GM23338 (cell line): ENCODE data around the gene SORL1-AS1.
A peak's percentile ranks its signal among the peaks of the same experiment; 100 is the strongest.

Source experiments
- ATAC-seq: fragments of 200-7000 bp; cut with Tn5 transposase; 3 replicates; pipeline ENCODE4 v1.9.1; 2020
- DNase-seq: peaks from one replicate; pipeline ENCODE4 v3.0.0-alpha.2; 2015; ENCODE audit warnings: low spot score
- H2AFZ ChIP-seq: fragments of 200-600 bp; sonication (generic); 2 replicates; pipeline ENCODE4 v1.8.0; 2016; ENCODE audit warnings: antibody characterized with exemption, mild to moderate bottlenecking, moderate library complexity
- H3F3A ChIP-seq: fragments of 200-600 bp; sonication (generic); replicated peaks from 2 replicates; pipeline ENCODE4 v1.8.0; 2017; ENCODE audit warnings: antibody characterized with exemption, mixed run types, low read depth
- H3K27ac ChIP-seq: fragments of 200-600 bp; sonication (generic); 2 replicates; pipeline ENCODE4 v1.6.1; 2016; ENCODE audit warnings: low read depth
- H3K27me3 ChIP-seq: fragments of 200-600 bp; sonication (generic); 2 replicates; pipeline ENCODE4 v1.8.0; 2016; ENCODE audit warnings: mild to moderate bottlenecking, mixed run types, moderate library complexity; ENCODE audit not compliant: insufficient read depth
- H3K36me3 ChIP-seq: fragments of 200-600 bp; sonication (generic); 2 replicates; pipeline ENCODE4 v1.8.0; 2016; ENCODE audit warnings: mild to moderate bottlenecking; ENCODE audit not compliant: insufficient read depth
- H3K4me1 ChIP-seq: fragments of 200-600 bp; sonication (generic); 2 replicates; pipeline ENCODE4 v1.8.0; 2016; ENCODE audit warnings: mild to moderate bottlenecking, moderate library complexity; ENCODE audit not compliant: insufficient read depth
- H3K4me2 ChIP-seq: fragments of 200-600 bp; sonication (generic); 2 replicates; pipeline ENCODE4 v1.7.1; 2017; ENCODE audit warnings: mixed run types
- H3K4me3 ChIP-seq: fragments of 200-600 bp; sonication (generic); 2 replicates; pipeline ENCODE4 v1.6.1; 2016; ENCODE audit warnings: mixed run types
- H3K79me2 ChIP-seq: fragments of 200-600 bp; sonication (generic); replicated peaks from 2 replicates; pipeline ENCODE4 v1.8.0; 2017; ENCODE audit warnings: mild to moderate bottlenecking; ENCODE audit not compliant: insufficient read depth
- H3K9me2 ChIP-seq: fragments of 200-600 bp; sonication (generic); 2 replicates; pipeline ENCODE4 v1.8.0; 2017; ENCODE audit not compliant: insufficient read depth
- H4K20me1 ChIP-seq: fragments of 200-600 bp; sonication (generic); replicated peaks from 2 replicates; pipeline ENCODE4 v1.8.0; 2017; ENCODE audit warnings: mild to moderate bottlenecking; ENCODE audit not compliant: insufficient read depth
- H3K27ac Mint-ChIP-seq: 2 replicates; pipeline ENCODE4 v1.8.0; 2020; ENCODE audit warnings: inconsistent platforms, mild to moderate bottlenecking, moderate library complexity, mixed read lengths
- H3K27me3 Mint-ChIP-seq: 3 replicates; pipeline ENCODE4 v1.8.0; 2022; ENCODE audit warnings: low read depth, mild to moderate bottlenecking, moderate library complexity, mixed read lengths, inconsistent platforms; ENCODE audit not compliant: insufficient read depth, poor library complexity
- H3K36me3 Mint-ChIP-seq: 3 replicates; pipeline ENCODE4 v1.8.0; 2021; ENCODE audit warnings: low read depth, mild to moderate bottlenecking, inconsistent platforms, moderate library complexity, mixed read lengths
- H3K4me1 Mint-ChIP-seq: 3 replicates; pipeline ENCODE4 v1.8.0; 2020; ENCODE audit warnings: mild to moderate bottlenecking, inconsistent platforms, mixed read lengths
- H3K4me3 Mint-ChIP-seq: 3 replicates; pipeline ENCODE4 v1.8.0; 2021; ENCODE audit warnings: moderate library complexity, mild to moderate bottlenecking, inconsistent platforms, mixed read lengths
- H3K9me3 Mint-ChIP-seq: 3 replicates; pipeline ENCODE4 v1.8.0; 2020; ENCODE audit warnings: moderate library complexity, mild to moderate bottlenecking, inconsistent platforms, mixed read lengths
- JUNB ChIP-seq: IDR thresholded peaks from one replicate; pipeline ENCODE4 v1.6.1; 2016; ENCODE audit warnings: antibody characterized with exemption; ENCODE audit not compliant: unreplicated experiment
- NANOG ChIP-seq: IDR thresholded peaks from 2 replicates; pipeline ENCODE4 v1.6.1; 2016; ENCODE audit warnings: antibody characterized with exemption, borderline replicate concordance
- STAT1 ChIP-seq: IDR thresholded peaks from one replicate; pipeline ENCODE4 v1.6.1; 2016; ENCODE audit warnings: antibody characterized with exemption; ENCODE audit not compliant: unreplicated experiment
- ZNF462 ChIP-seq: fragments of 250-450 bp; sonication (Bioruptor Pico); IDR thresholded peaks from 2 replicates; pipeline ENCODE4 v1.5.0; 2020; ENCODE audit warnings: mild to moderate bottlenecking, moderate library complexity
- TF ChIP-seq, protein P1 (sequence below), 2 experiments: fragments of 200-600 bp in 1 of 2; sonication (generic) in 1 of 2; conservative IDR thresholded peaks; 2 replicates each; pipeline versions ENCODE4 v1.5.1 to v1.6.1; 2016 to 2017; ENCODE audit warnings: antibody characterized with exemption in 2 of 2, low read depth in 2 of 2, mild to moderate bottlenecking in 2 of 2, moderate library complexity in 1 of 2
- TF ChIP-seq, protein P2 (sequence below): IDR thresholded peaks from 2 replicates; pipeline ENCODE4 v1.6.1; 2016; ENCODE audit warnings: antibody characterized with exemption

SORL1-AS1 gene

GRCh38 chr11:121463689-121464335 lies 11.0 kb upstream of the SORL1-AS1 start (continued):
- TF ChIP-seq, protein P1, sequence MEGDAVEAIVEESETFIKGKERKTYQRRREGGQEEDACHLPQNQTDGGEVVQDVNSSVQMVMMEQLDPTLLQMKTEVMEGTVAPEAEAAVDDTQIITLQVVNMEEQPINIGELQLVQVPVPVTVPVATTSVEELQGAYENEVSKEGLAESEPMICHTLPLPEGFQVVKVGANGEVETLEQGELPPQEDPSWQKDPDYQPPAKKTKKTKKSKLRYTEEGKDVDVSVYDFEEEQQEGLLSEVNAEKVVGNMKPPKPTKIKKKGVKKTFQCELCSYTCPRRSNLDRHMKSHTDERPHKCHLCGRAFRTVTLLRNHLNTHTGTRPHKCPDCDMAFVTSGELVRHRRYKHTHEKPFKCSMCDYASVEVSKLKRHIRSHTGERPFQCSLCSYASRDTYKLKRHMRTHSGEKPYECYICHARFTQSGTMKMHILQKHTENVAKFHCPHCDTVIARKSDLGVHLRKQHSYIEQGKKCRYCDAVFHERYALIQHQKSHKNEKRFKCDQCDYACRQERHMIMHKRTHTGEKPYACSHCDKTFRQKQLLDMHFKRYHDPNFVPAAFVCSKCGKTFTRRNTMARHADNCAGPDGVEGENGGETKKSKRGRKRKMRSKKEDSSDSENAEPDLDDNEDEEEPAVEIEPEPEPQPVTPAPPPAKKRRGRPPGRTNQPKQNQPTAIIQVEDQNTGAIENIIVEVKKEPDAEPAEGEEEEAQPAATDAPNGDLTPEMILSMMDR (conservative IDR thresholded peaks at IDR 0.05; ENCODE audit: low read depth in 2 of 2) = no peak
- TF ChIP-seq, protein P2, sequence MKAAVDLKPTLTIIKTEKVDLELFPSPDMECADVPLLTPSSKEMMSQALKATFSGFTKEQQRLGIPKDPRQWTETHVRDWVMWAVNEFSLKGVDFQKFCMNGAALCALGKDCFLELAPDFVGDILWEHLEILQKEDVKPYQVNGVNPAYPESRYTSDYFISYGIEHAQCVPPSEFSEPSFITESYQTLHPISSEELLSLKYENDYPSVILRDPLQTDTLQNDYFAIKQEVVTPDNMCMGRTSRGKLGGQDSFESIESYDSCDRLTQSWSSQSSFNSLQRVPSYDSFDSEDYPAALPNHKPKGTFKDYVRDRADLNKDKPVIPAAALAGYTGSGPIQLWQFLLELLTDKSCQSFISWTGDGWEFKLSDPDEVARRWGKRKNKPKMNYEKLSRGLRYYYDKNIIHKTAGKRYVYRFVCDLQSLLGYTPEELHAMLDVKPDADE = no peak
- no peak for TF ChIP-seq NANOG

DNA sequence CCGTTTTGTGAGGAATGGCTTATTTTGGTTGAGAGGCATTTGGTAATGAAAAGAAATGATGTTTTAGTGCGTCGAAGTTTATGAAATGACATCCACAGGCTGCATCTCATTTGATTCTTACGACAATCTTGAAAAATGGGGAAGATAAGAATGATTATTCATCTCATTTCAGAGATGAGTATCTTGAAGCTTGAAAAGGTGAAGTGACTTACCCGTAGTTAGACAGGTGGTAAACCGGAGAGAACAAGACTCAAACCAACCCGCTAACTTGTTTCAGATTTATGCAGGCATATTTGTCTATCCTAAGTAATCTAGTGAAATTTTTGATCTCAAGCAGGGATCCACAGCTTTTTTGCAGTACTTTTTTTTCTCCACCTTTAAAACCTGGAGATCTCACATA lies 9.1 kb upstream of the SORL1-AS1 start:
- Histone ChIP-seq H3K36me3 (no peaks in the 10 kb centered on the region), H3K4me2 (no peak overlapping the region), H3F3A (peaks cover 5% of the 10 kb centered on the region; the same call in 1 of the 2 replicates), H3K27me3 (no peaks in the 10 kb centered on the region), H3K4me1 (peaks cover 90% of the 10 kb centered on the region), H3K79me2 (peaks cover 98% of the 10 kb centered on the region), H2AFZ (no peak overlapping the region), H4K20me1 (peaks cover 11% of the 10 kb centered on the region), H3K27ac (peak overlapping the region; percentile 57; the same call in 1 of the 2 replicates), H3K4me3 (no peak overlapping the region), H3K9me2 (no peaks in the 10 kb centered on the region)
- Mint-ChIP-seq H3K36me3 (peaks cover 7% of the 10 kb centered on the region; the same call in 1 of the 3 replicates), H3K4me3 (no peak overlapping the region), H3K27me3 (peaks cover 12% of the 10 kb centered on the region), H3K4me1 (peaks cover 89% of the 10 kb centered on the region), H3K27ac (no peak overlapping the region), H3K9me3 (no peaks in the 10 kb centered on the region)
- no peak for DNase-seq
- no peak for TF ChIP-seq NANOG
- TF ChIP-seq ZNF462 (CRISPR knock-in tag) = no peak
- no peak for TF ChIP-seq STAT1
- TF ChIP-seq JUNB = no peak
- TF ChIP-seq, protein P2 = no peak
- ATAC-seq = no peak
